Limb (tissue), 2 donors: ENCODE measurements around the gene DDX10.
"Not testable (repeated sequence)": the region's sequence is repeated elsewhere in the genome, so short reads cannot be mapped to it uniquely, and the experiment has no call there.

Source experiments
- DNase-seq, 2 donors: peaks; one replicate each; pipeline ENCODE4 v3.0.0-alpha.2; 2016; ENCODE audit errors: extremely low spot score in 2 of 2

DDX10 gene

DNA sequence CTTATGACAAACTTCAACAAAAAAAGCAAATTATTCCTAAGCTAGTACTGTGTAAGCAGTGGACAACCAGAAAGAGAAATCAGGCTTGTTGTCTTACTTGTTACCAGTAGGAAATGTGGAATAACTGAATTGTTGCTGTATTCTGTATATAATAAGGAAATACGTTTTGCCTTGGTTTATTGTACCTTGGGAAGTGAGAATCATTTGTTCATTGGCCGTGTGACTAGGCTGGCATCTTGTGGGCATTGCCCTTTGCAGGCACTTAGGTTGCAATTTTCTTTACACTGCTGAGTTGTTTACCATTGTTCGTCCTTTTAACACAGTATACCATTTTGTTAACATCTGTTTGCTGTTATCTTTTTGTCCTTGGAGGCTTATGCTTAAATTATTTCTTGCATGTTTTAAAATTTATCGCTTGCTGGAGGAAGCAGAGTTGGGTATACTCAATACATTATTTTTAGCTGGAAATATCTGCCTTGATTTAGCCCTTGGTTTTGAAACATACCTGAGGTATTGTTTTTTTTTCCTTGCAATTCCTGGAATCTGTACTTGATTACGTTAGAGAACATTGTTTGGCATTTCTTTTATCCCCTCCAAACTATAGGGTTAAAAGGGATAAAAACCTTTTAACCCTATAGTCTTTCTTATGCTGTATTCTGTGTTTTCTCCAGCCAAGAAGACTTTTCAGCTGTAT lies 109.3 kb downstream of the DDX10 start:
- no peak for DNase-seq

- DNase-seq: no peak
These were observed 110.5 kb downstream of the DDX10 start for GRCh38 chr11:108775324-108775723.

DNA sequence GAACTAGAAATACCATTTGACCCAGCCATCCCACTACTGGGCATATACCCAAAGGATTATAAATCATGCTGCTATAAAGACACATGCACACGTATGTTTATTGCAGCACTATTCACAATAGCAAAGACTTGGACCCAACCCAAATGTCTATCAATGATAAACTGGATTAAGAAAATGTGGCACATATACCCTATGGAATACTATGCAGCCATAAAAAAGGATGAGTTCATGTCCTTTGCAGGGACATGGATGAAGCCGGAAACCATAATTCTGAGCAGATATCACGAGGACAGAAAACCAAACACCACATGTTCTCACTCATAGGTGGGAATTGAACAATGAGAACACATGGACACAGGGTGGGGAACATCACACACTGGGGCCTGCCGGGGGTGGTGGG lies 114.3 kb downstream of the DDX10 start:
- not testable (repeated sequence) for DNase-seq

- DNase-seq: no peak
These were observed 115.2 kb downstream of the DDX10 start for GRCh38 chr11:108780119-108780518.

- no peak for DNase-seq
These were observed 117.1 kb downstream of the DDX10 start for GRCh38 chr11:108781946-108782345.

DNA sequence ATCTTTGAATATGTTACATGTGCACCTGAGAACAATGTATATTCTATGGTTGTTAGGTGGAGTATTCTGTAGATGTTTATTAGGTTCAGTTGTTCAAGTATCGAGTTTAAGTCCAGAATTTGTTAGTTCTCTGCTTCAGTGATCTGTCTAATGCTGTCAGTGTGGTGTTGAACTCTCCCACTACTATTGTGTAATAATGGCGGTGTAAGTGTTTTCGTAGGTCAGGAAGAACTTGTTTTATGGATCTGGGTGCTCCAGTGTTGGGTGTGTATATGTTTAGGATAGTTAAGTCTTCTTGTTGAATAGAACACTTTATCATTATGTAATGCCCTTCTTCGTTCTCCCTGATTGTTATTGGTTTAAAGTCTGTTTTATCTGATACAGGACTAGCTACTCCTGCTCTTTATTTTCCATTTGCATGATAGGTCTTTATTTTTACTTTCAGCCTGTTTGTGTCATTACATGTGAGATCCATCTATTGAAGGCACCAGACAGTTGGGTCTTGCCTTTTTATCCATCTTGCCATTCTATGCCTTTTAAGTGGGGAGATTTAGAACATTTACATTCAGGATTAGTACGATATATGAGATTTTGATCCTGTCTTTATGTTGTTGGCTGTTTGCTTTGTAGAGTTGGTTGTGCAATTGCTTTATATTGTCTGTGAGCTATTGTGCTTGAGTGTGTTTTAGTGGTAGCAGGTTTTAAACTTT lies 121.6 kb downstream of the DDX10 start:
- DNase-seq: no peak

- no peak for DNase-seq
These were observed 122.2 kb downstream of the DDX10 start for GRCh38 chr11:108787105-108787504.

DNA sequence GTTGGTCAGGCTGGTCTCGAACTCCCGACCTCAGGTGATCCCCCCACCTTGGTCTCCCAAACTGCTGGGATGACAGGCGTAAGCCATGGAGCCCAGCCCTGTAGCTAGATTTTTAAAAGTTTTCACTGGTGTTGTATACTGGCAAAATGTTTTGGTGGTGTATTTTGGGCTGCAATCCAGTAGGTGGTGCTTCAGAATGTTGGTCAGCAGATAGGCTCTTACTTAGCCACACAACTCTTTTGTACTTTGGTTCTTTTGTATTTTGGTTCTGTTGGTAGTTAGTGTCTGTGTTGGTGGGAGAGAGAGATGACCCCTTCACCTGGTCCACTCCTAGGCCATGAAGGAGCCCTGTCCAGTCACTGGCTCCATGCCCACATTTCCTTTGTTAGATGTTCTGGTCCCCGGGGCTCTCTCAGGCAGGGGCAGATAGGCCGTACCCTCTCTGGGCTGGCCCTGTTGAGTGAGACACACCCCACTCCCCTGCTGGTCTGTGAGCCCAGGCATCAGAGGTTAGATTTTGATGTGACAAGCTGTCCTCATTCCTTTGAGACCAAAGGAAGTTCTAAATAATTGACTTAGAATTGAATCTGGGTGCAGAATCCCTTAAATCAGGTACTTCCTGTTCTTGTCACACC lies 123.8 kb downstream of the DDX10 start:
- DNase-seq: no peak

DNA sequence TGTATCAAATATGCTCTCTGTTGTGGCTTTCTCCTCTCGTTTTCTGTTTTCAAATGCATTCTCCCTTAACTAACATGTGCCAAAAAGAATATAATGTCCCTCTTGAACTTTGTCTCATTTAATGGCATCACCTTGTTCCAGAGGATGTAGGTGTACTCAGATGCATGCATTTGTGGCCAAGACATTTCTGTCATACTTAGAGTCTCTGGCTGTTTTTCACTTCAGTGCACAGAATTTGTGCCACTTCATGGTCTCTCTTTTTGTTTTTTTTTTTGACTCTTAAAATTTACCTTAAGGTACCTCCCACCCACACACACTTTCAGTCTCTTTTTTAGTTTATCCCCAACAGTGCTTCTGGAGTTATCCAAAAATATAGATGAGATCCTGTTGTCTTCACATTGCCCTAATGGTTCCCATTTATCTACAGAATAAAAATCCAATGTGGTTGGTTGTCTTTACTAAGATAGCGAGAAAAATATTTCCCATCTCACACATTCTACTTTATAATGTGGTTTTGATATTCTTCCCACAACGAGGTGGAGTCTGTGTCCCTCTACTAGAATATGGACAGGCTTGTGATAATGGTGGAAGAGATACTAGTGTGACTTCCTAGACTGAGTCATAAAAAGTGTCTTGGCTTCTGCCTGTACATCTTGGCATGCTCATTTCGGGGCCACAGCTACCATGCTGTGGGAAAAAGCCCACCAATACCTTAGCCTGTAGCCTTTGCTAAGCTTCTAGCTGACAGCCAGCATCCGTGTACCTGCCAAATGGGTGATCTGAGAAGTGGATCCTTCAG lies 125.8 kb downstream of the DDX10 start:
- DNase-seq: no peak

DNA sequence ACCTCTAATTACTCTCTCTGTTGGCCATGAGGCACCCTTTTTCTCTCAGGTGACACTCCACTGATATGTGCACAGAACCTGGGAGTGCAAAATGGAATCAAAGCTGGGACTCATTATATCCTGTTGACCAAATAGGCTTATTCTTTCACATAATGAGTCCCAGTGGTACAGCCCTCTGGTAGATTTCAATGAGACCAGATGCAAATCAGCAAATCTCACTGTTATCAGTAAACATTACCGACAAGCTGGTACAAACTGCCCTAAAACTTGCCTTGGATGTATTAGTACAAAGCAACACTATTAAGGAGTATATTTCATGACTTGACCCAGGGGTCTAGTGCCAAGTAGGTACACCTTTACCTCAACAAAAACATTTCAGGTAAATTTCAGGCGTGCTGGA lies 128.3 kb downstream of the DDX10 start:
- DNase-seq: no peak

GRCh38 chr11:108793611-108794010 lies 128.7 kb downstream of the DDX10 start:
- DNase-seq: no peak

GRCh38 chr11:108796551-108796950 lies 131.7 kb downstream of the DDX10 start:
- no peak for DNase-seq

- DNase-seq: no peak
These were observed 132.8 kb downstream of the DDX10 start for GRCh38 chr11:108797578-108798100.

- DNase-seq: no peak
These were observed 137.6 kb downstream of the DDX10 start for GRCh38 chr11:108802492-108802891.

DNA sequence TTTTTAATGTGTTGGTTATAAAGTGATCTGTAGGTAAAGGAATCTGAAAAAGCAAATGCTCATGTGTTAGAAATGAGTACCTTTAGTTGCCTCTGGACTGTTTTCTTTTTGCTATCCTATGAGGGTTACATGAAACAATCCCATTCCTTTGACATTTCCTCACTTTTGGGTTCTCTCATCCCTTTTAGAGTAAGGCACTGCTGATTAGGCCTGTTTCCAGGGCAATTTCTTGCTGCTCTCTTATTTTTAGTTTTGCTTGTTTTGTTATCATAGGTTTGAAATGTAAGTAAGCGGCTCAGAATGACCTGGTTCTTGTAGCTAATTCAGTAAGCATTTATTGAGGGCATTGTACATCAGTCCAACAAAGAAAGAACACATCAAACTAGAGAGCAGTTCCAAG lies 138.9 kb downstream of the DDX10 start:
- no peak for DNase-seq

DNA sequence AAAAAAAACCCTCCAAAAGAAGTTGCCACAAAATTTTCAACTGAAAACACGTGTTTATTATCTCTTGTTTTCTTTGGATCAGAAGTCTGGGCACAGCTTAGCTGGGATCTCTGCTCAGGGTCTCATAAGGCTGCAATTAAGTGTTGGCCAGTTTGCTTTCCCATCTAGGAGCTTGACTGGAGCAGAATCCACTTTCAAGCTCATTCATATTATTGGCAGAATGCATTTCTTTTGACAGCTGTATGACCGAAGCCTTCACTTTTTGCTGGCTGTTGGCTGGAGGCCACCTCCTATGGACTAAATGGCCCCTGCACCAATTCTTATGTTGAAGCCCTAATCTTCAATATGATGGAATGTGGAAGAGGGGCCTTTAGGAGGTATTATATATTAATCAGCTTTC lies 139.6 kb downstream of the DDX10 start:
- no peak for DNase-seq

DNA sequence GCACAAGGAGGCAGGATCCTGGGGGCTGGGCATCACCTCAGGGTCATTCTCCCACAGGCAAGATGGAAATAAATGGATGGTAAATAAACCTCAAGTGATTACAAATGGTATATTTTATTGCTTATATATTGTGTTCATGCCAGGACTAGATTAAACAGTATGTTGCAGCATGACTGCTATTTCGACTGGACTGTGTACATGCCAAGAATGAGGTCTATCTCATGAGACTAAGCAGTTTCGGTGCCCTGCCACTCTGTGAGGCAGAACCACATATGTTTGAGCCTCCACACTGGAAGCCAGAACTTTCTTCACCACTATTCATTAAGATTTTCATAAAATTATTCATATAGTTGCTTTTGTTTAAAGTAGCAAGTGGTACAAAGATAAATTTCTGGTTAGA lies 140.2 kb downstream of the DDX10 start:
- no peak for DNase-seq

DNA sequence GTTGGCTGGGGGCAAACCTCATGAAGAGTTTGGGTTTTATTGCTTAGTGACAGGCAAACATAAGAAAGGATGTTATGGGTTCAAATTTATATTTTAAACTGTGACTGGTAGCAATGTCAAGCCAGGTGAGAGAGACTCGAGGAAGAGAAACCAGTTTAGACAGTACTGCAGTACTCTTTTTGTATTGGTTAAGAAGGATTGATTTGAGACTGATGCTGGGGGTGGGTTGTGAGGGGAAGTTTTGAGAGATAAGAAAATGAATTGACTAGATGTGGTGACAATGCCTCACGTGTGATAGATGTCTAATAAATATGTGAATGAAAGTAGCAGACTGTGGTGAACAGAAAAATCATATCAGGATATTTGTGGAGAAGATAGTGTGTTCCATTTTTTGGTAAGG lies 142.4 kb downstream of the DDX10 start:
- DNase-seq: no peak

- DNase-seq: no peak
These were observed 148.2 kb downstream of the DDX10 start for GRCh38 chr11:108813086-108813485.

- no peak for DNase-seq
These were observed 153.1 kb downstream of the DDX10 start for GRCh38 chr11:108817976-108818375.

DNA sequence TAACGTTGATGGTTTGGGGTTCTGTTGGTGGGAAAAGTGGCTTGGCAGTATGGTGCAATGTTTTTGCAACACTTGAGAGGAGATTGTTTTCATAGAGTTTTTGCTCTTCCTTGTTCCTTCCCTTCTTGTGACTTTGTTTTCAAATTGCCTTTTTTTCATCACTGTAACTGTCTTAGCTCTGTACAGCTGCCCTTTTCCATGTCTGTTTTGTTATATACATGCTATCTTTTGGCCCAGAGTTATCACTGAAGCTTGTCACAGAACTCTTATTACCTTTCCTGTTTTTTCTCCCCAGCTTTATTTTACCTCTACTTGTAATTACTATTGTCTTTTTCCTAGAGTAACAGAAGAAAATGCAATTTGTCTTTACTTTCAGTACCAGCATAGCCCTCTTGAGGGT lies 154.1 kb downstream of the DDX10 start:
- no peak for DNase-seq

DNA sequence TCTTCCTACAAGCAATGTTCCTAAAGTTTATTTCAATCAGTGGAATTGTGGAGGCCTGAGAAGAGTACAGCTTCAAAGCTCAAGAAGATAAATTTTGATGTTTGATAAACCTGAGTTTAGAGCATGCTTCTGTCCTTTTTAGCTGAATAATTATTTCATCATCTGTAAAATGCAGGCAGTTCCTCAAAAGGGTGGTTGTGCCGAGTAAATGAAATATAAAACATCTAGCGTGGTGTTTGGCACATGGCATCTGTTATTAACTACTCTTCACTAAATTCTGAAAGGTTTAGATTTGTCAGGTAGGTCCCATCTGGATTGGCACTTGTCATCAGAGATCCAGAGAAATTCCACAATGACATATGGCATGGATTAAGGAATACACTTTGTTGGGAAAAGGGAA lies 155.1 kb downstream of the DDX10 start:
- no peak for DNase-seq
